Neuronal stem cell (in vitro differentiated cells): ENCODE data around the gene LRRC17.

Experiments
- DNase-seq: peaks from one replicate; pipeline ENCODE4 v3.0.0-alpha.2; 2013; ENCODE audit warnings: low spot score
- H2AFZ ChIP-seq: one replicate; pipeline ENCODE4 v1.6.1; 2013; ENCODE audit warnings: mild to moderate bottlenecking, low read length, inconsistent platforms
- H2AK5ac ChIP-seq: 2 replicates; pipeline ENCODE4 v1.6.1; 2013; ENCODE audit warnings: low read depth, mild to moderate bottlenecking, inconsistent platforms, low read length, moderate library complexity, mixed read lengths
- H2BK120ac ChIP-seq: 2 replicates; pipeline ENCODE4 v1.6.1; 2013; ENCODE audit warnings: low read depth, mild to moderate bottlenecking, inconsistent platforms, low read length, moderate library complexity, mixed read lengths
- H2BK12ac ChIP-seq: one replicate; pipeline ENCODE4 v1.6.1; 2013; ENCODE audit warnings: low read length, inconsistent platforms
- H2BK15ac ChIP-seq: 2 replicates; pipeline ENCODE4 v1.6.1; 2013; ENCODE audit warnings: mild to moderate bottlenecking, low read length, inconsistent platforms, mixed read lengths
- H2BK5ac ChIP-seq: one replicate; pipeline ENCODE4 v1.6.1; 2013; ENCODE audit warnings: inconsistent platforms, mild to moderate bottlenecking, low read length, moderate library complexity
- H3K14ac ChIP-seq: one replicate; pipeline ENCODE4 v1.6.1; 2013; ENCODE audit warnings: low read length, inconsistent platforms
- H3K18ac ChIP-seq: 2 replicates; pipeline ENCODE4 v1.6.1; 2013; ENCODE audit warnings: low read length, inconsistent platforms
- H3K23ac ChIP-seq: 2 replicates; pipeline ENCODE4 v1.6.1; 2013; ENCODE audit warnings: low read depth, mild to moderate bottlenecking, mixed read lengths, low read length, inconsistent platforms; ENCODE audit not compliant: poor library complexity
- H3K27ac ChIP-seq: replicated peaks from 3 replicates; pipeline ENCODE4 v1.5.1; 2013; ENCODE audit warnings: low read length, inconsistent platforms
- H3K27me3 ChIP-seq, 3 experiments: 2 replicates each; pipeline ENCODE4 v1.6.1; 2013; ENCODE audit warnings: low read length in 3 of 3, mild to moderate bottlenecking in 2 of 3, inconsistent platforms in 1 of 3, low read depth in 1 of 3, mixed read lengths in 1 of 3, moderate library complexity in 1 of 3; ENCODE audit not compliant: control insufficient read depth in 3 of 3, insufficient read depth in 3 of 3
- H3K36me3 ChIP-seq, 2 donors: replicated peaks in 1 of 2; 2 replicates each; pipeline ENCODE4 v1.6.1; 2013; ENCODE audit warnings: low read length in 2 of 2; ENCODE audit not compliant: control insufficient read depth in 2 of 2, insufficient read depth in 2 of 2
- H3K4ac ChIP-seq: 2 replicates; pipeline ENCODE4 v1.6.1; 2013; ENCODE audit warnings: inconsistent platforms, mild to moderate bottlenecking, low read length, moderate library complexity
- H3K4me1 ChIP-seq, 2 donors: 1 replicate in 1 of 2; 2 replicates in 1 of 2; pipeline ENCODE4 v1.6.1; 2013; ENCODE audit warnings: low read length in 2 of 2, low read depth in 1 of 2; ENCODE audit not compliant: control insufficient read depth in 2 of 2, insufficient read depth in 1 of 2
- H3K4me2 ChIP-seq: one replicate; pipeline ENCODE4 v1.6.1; 2013; ENCODE audit warnings: mild to moderate bottlenecking, low read length, inconsistent platforms; ENCODE audit not compliant: insufficient read depth, poor library complexity, severe bottlenecking
- H3K4me3 ChIP-seq, 2 donors: 2 replicates each; pipeline ENCODE4 v1.5.1; 2013; ENCODE audit warnings: low read length in 2 of 2, mild to moderate bottlenecking in 2 of 2, inconsistent platforms in 1 of 2, moderate library complexity in 1 of 2
- H3K79me1 ChIP-seq: one replicate; pipeline ENCODE4 v1.6.1; 2013; ENCODE audit warnings: low read depth, mild to moderate bottlenecking, inconsistent platforms, low read length, moderate library complexity
- H3K9ac ChIP-seq: one replicate; pipeline ENCODE4 v1.6.1; 2013; ENCODE audit warnings: mild to moderate bottlenecking, low read depth, low read length, inconsistent platforms; ENCODE audit not compliant: poor library complexity
- H3K9me3 ChIP-seq, 2 donors: replicated peaks in 1 of 2; 2 replicates each; pipeline versions ENCODE3 to v1.6.1; 2013; ENCODE audit warnings: low read length in 2 of 2, mild to moderate bottlenecking in 2 of 2, inconsistent platforms in 1 of 2, low read depth in 1 of 2, mixed read lengths in 1 of 2, moderate library complexity in 1 of 2; ENCODE audit not compliant: control insufficient read depth in 2 of 2, insufficient read depth in 1 of 2
- H4K8ac ChIP-seq: one replicate; pipeline ENCODE4 v1.6.1; 2013; ENCODE audit warnings: low read depth, mild to moderate bottlenecking, inconsistent platforms, low read length, moderate library complexity
- H4K91ac ChIP-seq: one replicate; pipeline ENCODE4 v1.6.1; 2013; ENCODE audit warnings: low read length, low read depth, mild to moderate bottlenecking, inconsistent platforms; ENCODE audit not compliant: poor library complexity
- WGBS, 2 donors: extraction: QIAGEN DNeasy Blood & Tissue Kit; methylation state at CpG; one replicate each; pipeline ENCODE4 v1.1.7; 2013; ENCODE audit warnings: missing lambda C conversion rate in 2 of 2, mixed read lengths in 1 of 2; ENCODE audit not compliant: insufficient read length in 2 of 2, insufficient replicate concordance in 1 of 2; ENCODE audit errors: extremely low coverage in 2 of 2; 5-methylcytosine and 5-hydroxymethylcytosine counted together

Gene LRRC17

GRCh38 chr7:102991077-102991539, 78.3 kb downstream of the LRRC17 start:
- Histone ChIP-seq H2BK120ac (no peak overlapping the region), H3K27ac (no peak overlapping the region), H3K9ac (no peak overlapping the region), H3K9me3 (no peaks in the 10 kb centered on the region), H3K36me3 (no peaks in the 10 kb centered on the region), H3K79me1 (no peaks in the 10 kb centered on the region), H2BK15ac (no peak overlapping the region), H2AFZ (no peak overlapping the region), H3K14ac (no peak overlapping the region), H2BK5ac (no peak overlapping the region), H3K4ac (no peak overlapping the region), H2AK5ac (no peak overlapping the region), H3K23ac (no peak overlapping the region), H3K4me2 (no peak overlapping the region), H3K18ac (no peak overlapping the region), H3K4me3 (no peak overlapping the region), H4K91ac (no peak overlapping the region), H4K8ac (no peak overlapping the region), H3K27me3 (no peaks in the 10 kb centered on the region), H2BK12ac (no peak overlapping the region), H3K4me1 (no peaks in the 10 kb centered on the region)
- DNase-seq: no peak

DNA sequence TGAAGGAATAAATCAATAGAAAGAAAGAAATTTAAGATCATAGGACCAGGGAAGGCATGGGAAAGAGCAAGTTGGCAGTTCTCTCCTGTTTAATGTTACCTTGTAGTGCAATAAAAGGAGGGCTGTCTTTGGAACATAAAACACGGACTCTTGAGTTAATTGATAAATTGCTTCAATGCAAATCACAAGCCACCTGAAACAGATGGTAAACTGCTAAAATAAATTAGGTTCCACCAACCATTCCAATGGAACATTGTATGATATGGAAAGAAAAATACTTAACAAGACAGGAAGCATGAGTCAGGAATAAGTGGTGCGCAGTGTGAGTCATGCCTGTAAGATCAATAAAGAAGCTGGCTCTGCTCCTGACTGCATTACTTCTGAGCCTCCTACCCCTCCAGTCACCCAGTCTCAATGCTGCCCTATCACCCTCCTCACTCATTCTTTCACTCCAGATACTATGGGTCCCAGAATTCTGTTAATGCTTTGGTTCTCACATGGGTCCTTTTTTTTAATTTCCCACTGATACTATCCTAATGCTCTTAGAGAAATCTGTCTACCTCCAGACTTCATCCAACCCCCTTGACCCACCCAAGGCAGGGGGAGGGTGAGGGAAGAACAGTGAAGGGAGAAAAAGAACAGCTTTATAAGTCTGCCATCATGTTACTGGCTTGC, 78.9 kb downstream of the LRRC17 start:
- no peak overlapping the region for H3K4me2 ChIP-seq
- no peaks in the 10 kb centered on the region for H3K36me3 ChIP-seq
- H4K91ac ChIP-seq: no peak overlapping the region
- no peak for DNase-seq
- WGBS, 2 donors: no CpG with 5 or more reads among the region's 2 CpGs
- no peak overlapping the region for H3K27ac ChIP-seq
- no peak overlapping the region for H2AK5ac ChIP-seq
- H3K18ac ChIP-seq: no peak overlapping the region
- H3K27me3 ChIP-seq: no peaks in the 10 kb centered on the region
- no peaks in the 10 kb centered on the region for H3K9me3 ChIP-seq
- no peak overlapping the region for H2BK15ac ChIP-seq
- H3K14ac ChIP-seq: no peak overlapping the region
- H4K8ac ChIP-seq: no peak overlapping the region
- no peak overlapping the region for H3K23ac ChIP-seq
- no peaks in the 10 kb centered on the region for H3K79me1 ChIP-seq
- no peak overlapping the region for H2AFZ ChIP-seq
- no peak overlapping the region for H2BK5ac ChIP-seq
- no peaks in the 10 kb centered on the region for H3K4me1 ChIP-seq
- H3K4me3 ChIP-seq: no peak overlapping the region
- no peak overlapping the region for H3K9ac ChIP-seq
- H2BK120ac ChIP-seq: no peak overlapping the region
- no peak overlapping the region for H3K4ac ChIP-seq
- H2BK12ac ChIP-seq: no peak overlapping the region

GRCh38 chr7:102992509-102992937, 79.7 kb downstream of the LRRC17 start:
- Histone ChIP-seq H3K23ac (no peak overlapping the region), H2AK5ac (no peak overlapping the region), H3K27ac (no peak overlapping the region), H3K9ac (no peak overlapping the region), H3K14ac (no peak overlapping the region), H3K18ac (no peak overlapping the region), H4K91ac (no peak overlapping the region), H4K8ac (no peak overlapping the region), H2BK5ac (no peak overlapping the region), H2BK120ac (no peak overlapping the region), H2AFZ (no peak overlapping the region), H2BK15ac (no peak overlapping the region), H3K4me1 (no peaks in the 10 kb centered on the region), H3K4ac (no peak overlapping the region), H2BK12ac (no peak overlapping the region), H3K36me3 (no peaks in the 10 kb centered on the region), H3K9me3 (no peaks in the 10 kb centered on the region), H3K79me1 (no peaks in the 10 kb centered on the region), H3K4me2 (no peak overlapping the region), H3K4me3 (no peak overlapping the region), H3K27me3 (no peaks in the 10 kb centered on the region)
- no peak for DNase-seq
- no CpG with 5 or more reads among the region's 5 CpGs for WGBS, 2 donors

DNA sequence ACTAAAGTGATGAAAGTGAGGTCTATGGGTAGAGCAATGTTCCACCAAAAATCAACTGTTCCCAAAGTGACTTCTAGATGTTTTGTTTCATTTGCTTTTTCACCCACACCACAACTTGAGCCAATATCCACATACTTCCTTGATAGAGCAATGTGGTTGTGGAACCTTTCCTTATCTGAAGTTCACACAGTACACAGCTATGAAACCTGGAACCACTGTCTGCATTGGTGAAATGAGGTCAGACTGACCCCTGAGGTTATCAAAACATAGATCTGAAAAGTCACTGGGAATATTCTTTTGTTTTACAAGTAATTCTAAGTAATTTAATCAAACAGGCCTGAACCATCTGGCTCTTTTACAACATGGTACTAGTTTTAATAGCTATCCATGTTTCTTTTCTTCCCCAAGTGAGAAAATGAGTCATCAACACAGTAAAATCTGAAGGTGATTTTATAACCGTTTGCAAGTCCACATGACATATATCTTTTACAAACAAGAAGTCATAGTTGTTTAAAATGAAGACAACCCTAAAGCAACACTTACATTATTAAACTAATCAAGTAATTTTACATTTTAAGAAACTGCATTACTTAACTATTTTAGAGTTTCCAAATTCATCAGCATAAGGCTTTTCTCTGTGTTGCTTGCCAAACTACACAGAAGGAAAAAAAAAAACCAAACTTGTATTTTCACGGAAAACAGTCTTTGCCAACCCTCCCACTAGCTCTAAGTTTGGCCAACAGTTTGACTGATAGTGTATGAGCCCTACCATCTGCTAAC, 80.3 kb downstream of the LRRC17 start:
- Histone ChIP-seq H3K23ac (no peak overlapping the region), H4K91ac (no peak overlapping the region), H4K8ac (no peak overlapping the region), H3K79me1 (no peaks in the 10 kb centered on the region), H3K27me3 (no peaks in the 10 kb centered on the region), H2AFZ (no peak overlapping the region), H2BK12ac (no peak overlapping the region), H2AK5ac (no peak overlapping the region), H3K18ac (no peak overlapping the region), H3K9ac (no peak overlapping the region), H3K27ac (no peak overlapping the region), H3K9me3 (no peaks in the 10 kb centered on the region), H3K36me3 (no peaks in the 10 kb centered on the region), H3K4me3 (no peak overlapping the region), H2BK15ac (no peak overlapping the region), H3K4me2 (no peak overlapping the region), H2BK5ac (no peak overlapping the region), H2BK120ac (no peak overlapping the region), H3K4me1 (no peaks in the 10 kb centered on the region), H3K4ac (no peak overlapping the region), H3K14ac (no peak overlapping the region)
- DNase-seq: no peak
- WGBS, 2 donors: no CpG with 5 or more reads among the region's 2 CpGs
